Type B pancreatic cell (in vitro differentiated cells): ENCODE data around the gene ACSM3. TPM values are rescaled to one million over a fixed set of nuclear protein-coding genes. Genes with fewer than 3 reads are reported as not detected.

Source experiments
- DNase-seq: peaks from one replicate; pipeline ENCODE4 v3.0.0; 2021; ENCODE audit warnings: mixed read lengths; ENCODE audit not compliant: unreplicated experiment; ENCODE audit errors: extremely low spot score
- H3K27ac Mint-ChIP-seq: 2 replicates; pipeline ENCODE4 v1.8.0; 2021; ENCODE audit warnings: mild to moderate bottlenecking, mixed read lengths
- H3K27me3 Mint-ChIP-seq: 2 replicates; pipeline ENCODE4 v1.8.0; 2021; ENCODE audit warnings: mixed read lengths
- H3K36me3 Mint-ChIP-seq: 2 replicates; pipeline ENCODE4 v1.8.0; 2021; ENCODE audit warnings: mixed read lengths
- H3K4me1 Mint-ChIP-seq: one replicate; pipeline ENCODE4 v1.8.0; 2021; ENCODE audit warnings: mixed read lengths; ENCODE audit not compliant: unreplicated experiment
- H3K4me3 Mint-ChIP-seq: 2 replicates; pipeline ENCODE4 v1.8.0; 2021; ENCODE audit warnings: mild to moderate bottlenecking, mixed read lengths
- H3K9me3 Mint-ChIP-seq: 2 replicates; pipeline ENCODE4 v1.8.0; 2021; ENCODE audit warnings: mixed read lengths
- total RNA-seq: library from RNA; stranded (reverse); gene quantifications from 2 replicates; pipeline ENCODE4 v1.2.1, GENCODE V29; 2021; ENCODE audit warnings: low replicate concordance
- TF ChIP-seq, protein P1 (sequence below): fragments of 200-600 bp; sonication (generic); conservative IDR thresholded peaks from 2 replicates; pipeline ENCODE4 v1.5.0; 2021; ENCODE audit warnings: antibody characterized with exemption, mild to moderate bottlenecking

ACSM3 gene
- total RNA-seq, 1 donor from 2014 or later, result 22.6 TPM

DNA sequence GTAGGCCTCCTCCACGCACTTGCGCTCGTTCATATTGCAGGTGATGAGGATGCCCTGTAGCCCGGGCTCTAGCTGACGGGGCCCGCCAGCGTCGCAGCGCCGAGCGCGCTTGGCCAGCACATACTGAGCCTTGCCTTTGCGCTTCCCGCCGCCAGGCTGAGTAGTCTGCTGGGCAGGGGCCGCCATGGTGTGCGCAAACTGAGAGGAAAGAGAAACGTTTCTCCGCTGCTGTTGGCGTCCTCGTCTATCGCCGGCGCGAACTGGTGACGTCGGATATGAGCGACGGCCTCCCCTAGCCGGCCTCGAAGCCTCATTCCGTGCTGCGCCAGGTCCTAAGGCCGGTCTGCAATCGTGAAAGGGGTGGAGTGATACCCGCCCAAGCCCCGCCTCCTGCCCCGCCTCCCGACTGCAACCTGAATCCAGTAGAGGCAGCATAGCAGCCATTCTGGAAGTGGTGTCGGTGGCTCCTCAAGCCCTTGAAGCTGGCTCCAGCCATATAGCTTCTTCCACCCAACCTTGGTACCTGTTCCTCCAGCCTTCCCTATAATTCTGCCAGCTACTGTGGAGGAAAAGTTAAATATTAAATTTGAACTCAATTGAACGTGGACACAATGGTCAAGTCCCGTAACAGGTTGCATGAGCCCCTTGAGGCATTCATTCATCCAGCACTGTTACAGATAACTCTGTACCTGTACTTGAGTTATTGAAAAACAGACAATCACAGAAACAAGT, 22.1 kb upstream of the ACSM3 start, which contains the start of gene THUMPD1:
TSS of gene THUMPD1 (minus strand) at position 265 of the 732 bp plus-strand sequence. CDS start at position 186, 79 bp downstream.
- TF ChIP-seq, protein P1, sequence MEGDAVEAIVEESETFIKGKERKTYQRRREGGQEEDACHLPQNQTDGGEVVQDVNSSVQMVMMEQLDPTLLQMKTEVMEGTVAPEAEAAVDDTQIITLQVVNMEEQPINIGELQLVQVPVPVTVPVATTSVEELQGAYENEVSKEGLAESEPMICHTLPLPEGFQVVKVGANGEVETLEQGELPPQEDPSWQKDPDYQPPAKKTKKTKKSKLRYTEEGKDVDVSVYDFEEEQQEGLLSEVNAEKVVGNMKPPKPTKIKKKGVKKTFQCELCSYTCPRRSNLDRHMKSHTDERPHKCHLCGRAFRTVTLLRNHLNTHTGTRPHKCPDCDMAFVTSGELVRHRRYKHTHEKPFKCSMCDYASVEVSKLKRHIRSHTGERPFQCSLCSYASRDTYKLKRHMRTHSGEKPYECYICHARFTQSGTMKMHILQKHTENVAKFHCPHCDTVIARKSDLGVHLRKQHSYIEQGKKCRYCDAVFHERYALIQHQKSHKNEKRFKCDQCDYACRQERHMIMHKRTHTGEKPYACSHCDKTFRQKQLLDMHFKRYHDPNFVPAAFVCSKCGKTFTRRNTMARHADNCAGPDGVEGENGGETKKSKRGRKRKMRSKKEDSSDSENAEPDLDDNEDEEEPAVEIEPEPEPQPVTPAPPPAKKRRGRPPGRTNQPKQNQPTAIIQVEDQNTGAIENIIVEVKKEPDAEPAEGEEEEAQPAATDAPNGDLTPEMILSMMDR, result no peak
- Mint-ChIP-seq H3K27ac (peak within 1 kb of the TSS; percentile 98), H3K4me1 (peaks cover 19% of the 10 kb centered on the region), H3K9me3 (no peaks in the 10 kb centered on the region), H3K4me3 (peak within 1 kb of the TSS; percentile 97), H3K27me3 (no peaks in the 10 kb centered on the region), H3K36me3 (peaks cover 11% of the 10 kb centered on the region)
- peak; percentile 94 for DNase-seq

DNA sequence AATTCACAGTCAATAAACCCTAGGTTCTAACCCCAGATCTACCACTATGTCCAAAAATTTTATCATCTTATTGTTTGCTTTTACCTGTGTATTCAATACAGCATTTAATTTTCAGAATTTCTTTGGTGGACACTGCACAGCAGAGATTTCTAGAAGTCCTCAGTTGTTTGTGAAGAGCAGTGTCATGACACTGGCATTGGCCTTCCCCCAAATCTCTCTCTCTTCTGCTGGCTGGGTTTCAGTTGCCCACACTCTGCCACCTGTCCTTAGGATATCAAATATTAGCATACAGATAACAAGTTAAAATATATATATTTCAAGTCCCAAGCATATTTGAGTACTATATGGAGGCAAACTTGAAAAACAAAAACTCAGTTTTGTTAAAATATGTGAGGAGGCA, 20.2 kb upstream of the ACSM3 start:
- H3K4me3 Mint-ChIP-seq, result peak overlapping the region; percentile 44
- H3K9me3 Mint-ChIP-seq, result no peaks in the 10 kb centered on the region
- peak overlapping the region; percentile 61 for H3K27ac Mint-ChIP-seq
- peaks cover 17% of the 10 kb centered on the region for H3K4me1 Mint-ChIP-seq
- TF ChIP-seq, protein P1, result no peak
- H3K36me3 Mint-ChIP-seq, result peaks cover 4% of the 10 kb centered on the region
- no peaks in the 10 kb centered on the region for H3K27me3 Mint-ChIP-seq
- DNase-seq, result no peak

DNA sequence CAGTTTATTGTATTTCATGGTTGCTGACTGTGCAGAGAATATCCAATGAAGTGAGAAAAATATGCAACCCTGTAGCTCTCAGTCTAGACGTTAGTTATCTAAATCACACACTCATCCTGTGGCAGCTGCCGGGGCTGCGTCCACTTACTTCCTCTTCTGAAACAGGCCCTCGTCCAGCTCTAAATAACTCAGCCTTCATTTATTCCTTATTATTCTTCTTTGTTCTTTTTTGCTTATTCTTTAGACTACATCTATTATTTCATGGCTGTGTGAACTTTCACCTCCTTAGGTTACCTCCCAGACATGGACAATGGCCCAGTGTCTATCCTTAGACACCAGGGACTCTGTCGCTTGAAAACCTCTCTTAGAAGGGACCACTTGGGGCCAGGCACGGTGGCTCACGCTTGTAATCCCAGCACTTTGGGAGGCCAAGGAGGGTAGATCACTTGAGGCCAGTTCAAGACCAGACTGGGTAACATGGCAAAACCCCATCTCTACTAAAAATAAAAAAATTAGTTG, 18.8 kb upstream of the ACSM3 start:
- Mint-ChIP-seq H3K27me3 (no peaks in the 10 kb centered on the region), H3K27ac (no peak overlapping the region), H3K36me3 (no peaks in the 10 kb centered on the region), H3K4me1 (peaks cover 15% of the 10 kb centered on the region), H3K4me3 (peak overlapping the region; percentile 58), H3K9me3 (no peaks in the 10 kb centered on the region)
- DNase-seq, result no peak
- TF ChIP-seq, protein P1, result no peak

DNA sequence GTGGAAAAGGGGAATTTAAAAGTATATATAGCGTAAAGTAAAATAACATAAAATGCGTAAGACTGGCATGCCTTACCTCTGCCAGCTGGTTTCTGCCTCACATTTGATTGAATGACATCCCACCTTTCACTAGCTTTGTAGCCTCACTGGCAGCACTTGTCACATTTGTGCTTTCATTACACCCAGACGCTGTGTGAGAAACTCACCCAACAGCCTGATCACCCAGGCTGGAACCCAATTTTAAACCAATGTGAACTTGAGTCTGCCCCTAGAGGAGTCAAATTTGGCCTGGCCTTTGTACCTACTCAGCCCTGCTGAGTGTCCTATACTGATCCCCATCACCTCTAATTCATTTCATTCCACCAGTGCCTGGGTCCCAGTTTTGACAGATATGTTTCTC, 17.4 kb upstream of the ACSM3 start:
- Mint-ChIP-seq H3K27me3 (no peaks in the 10 kb centered on the region), H3K4me1 (peaks cover 9% of the 10 kb centered on the region), H3K36me3 (no peaks in the 10 kb centered on the region), H3K4me3 (no peak overlapping the region), H3K27ac (peak overlapping the region; percentile 33), H3K9me3 (no peaks in the 10 kb centered on the region)
- TF ChIP-seq, protein P1, result no peak
- no peak for DNase-seq

DNA sequence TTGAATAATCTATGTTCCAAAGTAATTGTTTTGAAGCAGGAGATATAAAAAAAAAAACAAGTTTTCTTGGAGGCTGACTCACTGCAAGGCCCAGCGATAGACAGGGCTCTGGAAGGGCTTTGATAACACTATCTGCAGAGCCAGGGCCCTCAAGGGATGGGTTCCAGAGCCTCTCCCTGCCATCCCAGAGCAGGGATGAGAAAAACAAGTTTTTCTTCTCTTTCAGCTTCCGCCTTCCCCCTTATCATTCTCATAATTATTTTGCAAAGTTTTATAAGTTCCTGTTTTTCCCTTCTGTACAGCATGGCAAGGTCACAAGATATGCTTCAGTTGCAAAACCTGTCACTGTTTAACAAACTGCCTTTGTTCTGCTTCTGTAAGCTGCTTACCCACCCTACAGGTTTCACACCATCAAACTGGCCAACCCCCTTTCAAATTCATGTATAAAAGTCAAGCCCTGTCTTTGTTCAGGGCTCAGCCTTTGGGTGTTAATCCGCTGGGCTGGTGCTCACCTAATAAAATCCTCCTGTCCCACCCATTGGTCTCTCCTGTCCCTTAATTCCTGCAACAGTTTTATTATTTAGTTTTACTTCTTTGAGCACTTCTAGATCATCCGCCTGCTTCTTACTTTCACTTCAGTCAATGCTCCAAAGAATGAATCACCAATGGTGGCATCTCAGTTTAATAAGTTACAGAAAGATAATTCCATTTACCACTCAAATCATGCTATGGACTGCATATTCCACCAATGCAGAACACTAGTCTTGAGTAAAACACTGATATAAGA, 16.6 kb upstream of the ACSM3 start:
- DNase-seq, result no peak
- Mint-ChIP-seq H3K27ac (peak overlapping the region; percentile 33), H3K36me3 (no peaks in the 10 kb centered on the region), H3K4me3 (no peak overlapping the region), H3K27me3 (no peaks in the 10 kb centered on the region), H3K9me3 (no peaks in the 10 kb centered on the region), H3K4me1 (peaks cover 4% of the 10 kb centered on the region)
- TF ChIP-seq, protein P1, result no peak
